G401 (cell line): ENCODE measurements around the gene R3HDML. TPM values are rescaled to one million over a fixed set of nuclear protein-coding genes. Genes with fewer than 3 reads are reported as not detected.
"Not testable (repeated sequence)": the region's sequence is repeated elsewhere in the genome, so short reads cannot be mapped to it uniquely, and the experiment has no call there.

Source experiments
- DNase-seq: peaks from one replicate; pipeline ENCODE4 v3.0.0-alpha.2; 2015; ENCODE audit warnings: low spot score
- in situ Hi-C: cut with HindIII; loops from 2 replicates; pipeline ENCODE4 v1.10.0; 2016; ENCODE audit warnings: low sequenced_read_pairs, mixed read lengths
- total RNA-seq: library from RNA; depleted of rRNA; stranded (reverse); fragments of >200 nt; shearing (Covaris generic); gene quantifications from 2 replicates; pipeline ENCODE4 v1.2.3, GENCODE V29; 2014

Gene R3HDML
- total RNA-seq, 1 experiment from 2014 or later, result not detected

DNA sequence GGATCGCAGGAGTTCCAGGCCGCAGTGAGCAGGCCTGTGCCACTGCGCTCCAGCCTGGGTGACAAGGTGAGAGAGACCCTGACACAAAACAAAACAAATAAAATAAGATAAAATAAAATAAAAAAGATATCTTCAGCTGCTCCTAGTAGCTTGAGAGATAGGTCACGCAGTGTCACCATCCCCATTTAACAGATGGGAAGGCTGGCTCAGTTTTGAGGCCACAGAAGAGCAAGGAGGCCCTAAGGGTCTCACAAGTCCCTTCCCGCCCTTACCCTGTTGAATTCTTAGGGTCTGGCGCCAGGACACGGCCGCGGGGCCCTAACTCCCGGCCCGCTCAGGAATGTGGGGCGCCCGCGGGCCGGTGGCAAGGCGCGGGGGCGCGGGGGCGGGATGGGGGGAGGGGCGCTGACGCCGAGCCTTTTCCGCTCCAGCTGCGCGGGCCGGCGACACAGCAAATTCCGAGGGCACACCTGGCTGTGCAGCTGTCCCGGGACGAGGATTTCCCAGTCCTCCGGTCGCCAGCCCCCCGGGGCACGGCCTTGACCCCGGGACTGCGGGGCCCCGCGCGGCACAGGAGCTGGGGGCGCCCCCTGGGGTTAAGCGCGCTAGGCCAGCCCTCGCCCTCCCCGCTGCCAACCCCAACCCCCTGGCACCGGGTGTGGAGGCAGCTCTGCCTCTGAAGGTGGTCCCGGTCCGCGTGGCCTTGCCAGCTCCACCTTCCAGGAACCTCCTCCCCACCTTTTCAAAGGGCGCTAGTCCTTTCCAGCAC is 10.3 kb upstream of the R3HDML start:
- no peak for DNase-seq
- in situ Hi-C loops, result loop anchor here (10.0 kb wide), 1 partner anchor 138 kb away; no protein-coding TSS in a partner anchor

DNA sequence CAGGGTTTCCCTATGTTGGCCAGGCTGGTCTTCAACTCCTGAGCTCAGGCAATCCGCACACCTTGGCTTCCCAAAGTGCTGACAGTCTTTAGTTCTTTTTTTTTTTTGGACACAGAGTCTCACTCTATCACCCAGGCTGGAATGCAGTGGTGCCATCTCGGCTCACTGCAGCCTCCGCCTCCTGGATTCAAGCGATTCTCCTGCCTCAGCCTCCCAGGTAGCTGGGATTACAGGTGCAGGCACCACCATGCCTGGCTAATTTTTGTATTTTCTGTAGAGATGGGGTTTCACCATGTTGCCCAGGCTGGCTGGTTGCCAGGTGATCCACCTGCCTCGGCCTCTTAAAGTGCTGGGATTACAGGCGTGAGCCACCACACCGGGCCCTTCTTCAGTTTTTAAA is 9.1 kb upstream of the R3HDML start:
- in situ Hi-C loops, result loop anchor here (10.0 kb wide), 1 partner anchor 137 kb away; no protein-coding TSS in a partner anchor
- not testable (repeated sequence) for DNase-seq

DNA sequence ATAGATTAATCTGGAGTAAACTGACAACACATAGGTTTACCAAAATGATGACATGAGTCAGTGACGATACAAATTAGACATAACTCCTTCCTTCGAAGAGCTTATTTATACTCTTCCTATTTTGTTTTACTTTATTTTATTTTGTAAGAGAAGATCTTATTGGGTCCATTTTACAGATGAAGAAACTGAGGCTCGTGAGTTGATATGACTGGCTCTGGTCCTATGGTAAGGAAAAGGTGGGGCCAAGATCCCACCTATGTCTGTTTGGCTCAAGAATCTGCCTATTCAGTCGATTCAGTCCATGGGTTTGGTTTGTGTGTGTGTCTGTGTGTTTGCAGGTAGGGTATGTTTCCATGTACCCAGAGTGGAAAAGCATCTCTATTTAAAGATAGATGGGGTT is 8.4 kb upstream of the R3HDML start:
- in situ Hi-C loops, result loop anchor here (10.0 kb wide), 1 partner anchor 136 kb away; no protein-coding TSS in a partner anchor
- no peak for DNase-seq

DNA sequence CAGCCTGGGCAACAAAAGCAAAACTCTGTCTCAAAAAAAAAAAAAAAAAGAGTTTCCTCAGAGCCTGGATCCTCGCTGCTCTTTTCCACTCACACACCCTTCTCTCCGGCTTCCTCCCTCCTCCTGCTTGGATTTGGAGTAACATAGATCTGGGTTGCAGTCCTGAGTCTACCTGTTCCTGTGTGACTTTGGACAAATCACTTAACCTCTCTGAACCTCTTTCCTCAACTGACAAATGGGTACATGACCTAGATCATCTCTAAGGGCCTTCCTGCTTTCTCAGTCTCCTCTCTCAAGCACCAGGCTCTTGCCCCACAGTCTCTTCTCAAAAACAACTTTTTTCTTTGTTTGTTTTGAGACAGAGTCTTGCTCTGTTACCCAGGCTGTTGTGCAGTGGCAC is 5.6 kb upstream of the R3HDML start:
- in situ Hi-C loops, result no loop called here
- no peak for DNase-seq

DNA sequence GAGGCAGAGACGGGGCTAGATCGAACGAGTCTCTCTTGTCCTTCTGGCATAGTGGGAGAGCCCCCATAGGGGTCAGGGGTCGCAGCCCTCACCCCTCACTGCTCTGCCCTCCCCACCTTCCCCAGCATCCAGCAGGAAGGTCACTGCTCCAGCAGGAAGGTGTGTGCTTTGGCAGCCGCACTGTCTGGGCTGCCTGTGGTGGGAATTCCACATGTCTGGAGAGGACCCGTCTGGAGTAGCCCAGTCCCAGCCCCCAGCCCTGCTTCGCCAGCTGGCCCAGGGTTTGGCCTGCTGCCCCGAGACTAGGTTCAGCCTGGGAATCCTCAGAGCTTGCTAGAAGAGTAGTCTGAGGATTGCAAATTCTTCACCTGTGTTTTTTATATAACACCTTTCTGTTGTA is 2.5 kb upstream of the R3HDML start:
- in situ Hi-C loops, result no loop called here
- DNase-seq, result no peak

DNA sequence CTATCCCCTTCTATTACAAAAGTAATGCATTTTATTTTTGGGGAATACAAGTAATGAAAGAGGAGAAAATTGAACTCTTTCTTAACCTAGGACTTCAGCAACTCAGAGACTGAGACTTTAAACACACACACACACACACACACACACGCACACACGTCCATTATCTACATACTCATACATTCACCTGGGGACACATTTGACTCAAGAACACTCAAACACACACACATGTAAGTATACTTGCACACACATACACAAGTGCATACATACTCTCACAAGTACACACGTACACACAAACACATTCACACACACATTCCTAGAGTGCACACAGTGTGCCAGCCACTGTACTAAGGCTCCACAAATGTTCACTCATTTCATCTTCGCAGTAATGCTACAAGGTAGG is 2.1 kb upstream of the R3HDML start:
- in situ Hi-C loops, result no loop called here
- DNase-seq, result no peak

DNA sequence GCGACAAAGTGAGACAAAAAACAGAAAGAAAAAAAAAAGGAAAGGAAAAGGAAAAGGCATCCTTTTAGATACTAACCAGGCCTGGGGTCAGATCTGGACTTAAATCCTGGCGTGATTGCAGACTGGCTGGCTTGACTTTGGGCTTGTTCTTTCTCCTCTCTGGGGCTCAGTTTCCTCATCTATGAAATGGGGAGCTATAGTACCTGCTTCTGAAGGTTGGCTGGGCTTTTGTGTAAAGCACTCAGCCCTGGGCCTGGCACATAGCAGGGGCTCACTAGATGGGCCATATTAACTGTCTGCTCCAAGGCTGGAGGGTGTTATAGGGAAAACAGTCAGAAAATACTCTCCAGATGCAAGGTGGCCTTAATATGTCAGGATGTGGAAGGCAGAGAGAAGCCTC is 1.2 kb upstream of the R3HDML start:
- in situ Hi-C loops, result no loop called here
- no peak for DNase-seq

DNA sequence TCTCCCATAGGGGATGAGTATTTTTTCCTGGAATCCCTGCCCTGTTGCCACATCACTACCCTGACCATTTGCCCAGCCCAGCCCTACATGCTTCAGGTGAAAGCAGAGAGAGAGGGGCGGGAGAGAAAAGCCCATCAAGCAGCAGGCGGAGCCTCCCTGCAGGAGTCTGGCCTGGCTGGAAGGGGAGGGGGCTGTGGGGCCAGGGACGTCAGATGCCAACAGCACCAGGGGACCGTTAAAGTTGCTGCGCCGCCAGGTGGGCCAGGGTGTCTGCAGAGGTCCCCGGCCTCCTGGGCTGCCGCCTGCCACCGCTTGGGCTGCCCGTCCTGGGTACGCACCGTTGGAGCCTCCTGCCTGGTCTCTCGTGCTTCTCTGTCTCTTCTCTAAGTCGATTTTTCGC is 757 bp upstream of the R3HDML start:
- in situ Hi-C loops, result no loop called here
- no peak for DNase-seq

DNA sequence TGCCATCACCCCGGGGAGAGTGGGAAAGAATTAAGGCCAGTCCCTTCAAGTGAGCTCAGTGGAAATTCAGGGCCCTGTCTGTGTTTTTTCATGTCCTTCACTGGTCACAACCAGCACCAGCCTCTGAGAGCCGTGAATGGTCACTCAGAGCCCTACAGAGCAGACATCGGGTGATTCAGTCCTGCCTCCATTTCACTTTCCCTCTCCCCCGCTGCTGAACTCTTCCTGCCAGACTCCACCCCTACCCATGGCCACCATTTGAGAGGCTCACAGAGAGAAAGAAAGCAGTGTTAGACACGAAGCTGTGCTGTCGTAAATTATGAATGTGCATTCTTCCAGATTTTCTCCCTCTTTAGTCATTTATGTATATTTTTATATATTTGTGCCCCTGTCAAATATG is 5.4 kb downstream of the R3HDML start:
- no peak for DNase-seq
- in situ Hi-C loops, result no loop called here

DNA sequence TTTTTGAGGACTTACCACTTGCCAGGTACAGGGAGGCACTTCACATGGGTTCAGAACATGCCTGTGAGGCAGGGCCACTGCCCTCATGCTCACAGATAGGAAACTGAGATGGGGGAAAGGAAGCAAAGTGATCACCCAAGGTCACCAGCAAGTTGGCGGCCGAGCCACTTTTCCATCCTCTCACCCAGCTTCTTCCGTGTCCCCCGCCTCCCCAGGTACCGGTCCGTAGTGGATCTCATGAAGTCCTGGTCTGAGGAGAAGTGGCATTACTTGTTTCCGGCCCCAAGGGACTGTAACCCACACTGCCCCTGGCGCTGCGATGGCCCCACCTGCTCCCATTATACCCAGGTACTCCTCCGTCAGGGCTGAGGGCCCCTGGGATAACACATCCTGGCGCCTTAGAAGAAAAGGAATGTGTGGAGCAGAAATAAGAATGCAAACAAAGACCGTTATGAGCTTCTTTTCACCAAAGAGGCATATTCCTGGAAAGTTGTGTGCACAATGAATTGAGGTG is 6.4 kb downstream of the R3HDML start:
- in situ Hi-C loops, result no loop called here
- DNase-seq, result no peak

DNA sequence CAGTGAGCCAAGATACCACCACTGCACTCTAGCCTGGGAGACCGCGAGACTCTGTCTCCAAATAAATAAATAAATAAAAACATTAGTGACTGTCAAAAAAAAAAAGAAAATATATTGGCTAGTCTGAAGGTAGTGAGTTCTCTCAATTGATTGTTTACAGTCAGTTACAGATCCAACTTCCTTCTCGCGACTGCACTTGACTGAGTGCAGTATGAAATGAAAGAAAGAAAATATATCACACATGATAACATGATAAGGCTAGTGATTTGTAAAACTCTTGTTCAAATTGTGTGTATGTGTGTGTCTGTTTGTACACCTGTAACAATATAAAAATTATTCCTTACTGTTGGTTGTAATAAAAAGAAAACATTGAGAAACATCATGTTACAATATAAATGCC is 7.9 kb downstream of the R3HDML start:
- in situ Hi-C loops, result no loop called here
- DNase-seq, result no peak

DNA sequence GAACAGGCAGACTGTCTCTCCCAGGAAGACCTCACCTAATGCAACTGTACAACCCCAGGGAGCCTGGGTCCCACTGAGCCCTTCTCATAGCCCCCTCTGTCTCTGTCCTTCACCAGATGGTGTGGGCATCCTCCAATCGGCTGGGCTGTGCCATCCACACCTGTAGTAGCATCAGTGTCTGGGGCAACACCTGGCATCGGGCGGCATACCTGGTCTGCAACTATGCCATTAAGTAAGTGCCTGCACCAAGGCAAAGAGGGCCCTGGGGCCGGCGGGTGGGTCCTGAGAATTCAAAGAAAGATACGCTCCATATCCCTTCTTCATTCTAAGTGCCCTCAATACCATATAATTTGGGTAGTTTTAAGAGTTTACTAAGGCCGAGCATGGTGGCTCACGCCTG is 8.3 kb downstream of the R3HDML start:
- in situ Hi-C loops, result no loop called here
- DNase-seq, result no peak

DNA sequence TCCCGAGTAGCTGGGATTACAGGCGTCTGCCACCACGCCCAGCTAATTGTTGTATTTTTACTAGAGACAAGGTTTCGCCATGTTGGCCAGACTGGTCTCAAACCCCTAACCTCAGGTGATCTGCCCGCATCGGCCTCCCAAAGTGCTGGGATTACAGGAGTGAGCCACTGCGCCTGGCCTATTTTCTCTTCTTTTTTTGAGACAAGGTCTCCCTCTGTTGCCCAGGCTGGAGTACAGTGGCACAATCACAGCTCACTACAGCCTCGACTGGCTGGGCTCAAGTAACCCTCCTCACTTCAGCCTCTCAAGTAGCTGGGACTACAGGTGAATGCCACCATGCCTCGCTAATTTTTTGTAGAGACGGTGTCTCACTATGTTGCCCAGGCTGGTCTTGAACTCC is 9.1 kb downstream of the R3HDML start:
- in situ Hi-C loops, result not testable (repeated sequence)

DNA sequence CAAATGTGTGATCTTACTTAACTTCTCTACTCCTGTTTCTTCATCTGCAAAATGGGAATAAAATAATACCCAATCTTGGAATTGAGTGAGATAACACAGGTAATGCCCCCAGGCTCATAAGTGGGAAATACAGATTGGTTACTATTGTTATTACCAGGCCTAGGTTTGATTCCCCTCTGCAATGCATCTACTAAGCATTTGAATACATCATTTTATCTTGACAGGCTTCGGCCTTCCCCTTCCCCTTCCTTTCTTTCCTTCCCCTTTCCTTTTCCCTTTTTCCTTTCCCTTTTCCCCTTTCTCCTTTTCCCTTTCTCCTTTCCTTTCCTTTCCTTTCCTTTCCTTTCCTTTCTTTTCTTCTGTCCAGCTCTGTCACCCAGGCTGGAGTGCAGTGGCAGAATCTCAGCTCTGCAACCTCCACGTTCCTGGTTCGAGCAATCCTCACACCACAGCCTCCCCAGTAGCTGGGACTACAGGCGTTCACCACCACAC is 11.4 kb downstream of the R3HDML start:
- in situ Hi-C loops, result no loop called here

More for the DNA sequence above, 9.1 kb downstream of the R3HDML start:
- DNase-seq, result not testable (repeated sequence)

DNA sequence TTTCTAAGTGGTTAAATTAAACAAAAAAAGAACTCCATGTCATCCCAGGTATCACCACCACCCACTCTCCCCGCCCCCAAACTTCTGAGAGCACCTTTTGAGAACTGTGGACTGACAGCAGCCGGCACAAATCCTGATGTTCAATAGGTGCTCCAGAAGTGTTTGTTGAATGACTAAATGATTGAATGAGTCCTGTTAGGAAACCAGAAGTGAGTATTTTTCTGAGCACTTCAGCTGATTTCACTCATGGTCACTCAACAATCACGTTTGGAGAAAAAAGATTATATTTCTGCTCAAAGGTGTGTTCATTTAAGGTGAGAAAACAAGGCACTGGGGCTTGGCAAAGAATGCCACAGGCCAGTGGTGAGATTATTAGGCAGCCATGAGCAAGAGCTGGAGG is 12.5 kb downstream of the R3HDML start:
- no peak for DNase-seq
- in situ Hi-C loops, result no loop called here

More for the DNA sequence above, 11.4 kb downstream of the R3HDML start:
- no peak for DNase-seq

DNA sequence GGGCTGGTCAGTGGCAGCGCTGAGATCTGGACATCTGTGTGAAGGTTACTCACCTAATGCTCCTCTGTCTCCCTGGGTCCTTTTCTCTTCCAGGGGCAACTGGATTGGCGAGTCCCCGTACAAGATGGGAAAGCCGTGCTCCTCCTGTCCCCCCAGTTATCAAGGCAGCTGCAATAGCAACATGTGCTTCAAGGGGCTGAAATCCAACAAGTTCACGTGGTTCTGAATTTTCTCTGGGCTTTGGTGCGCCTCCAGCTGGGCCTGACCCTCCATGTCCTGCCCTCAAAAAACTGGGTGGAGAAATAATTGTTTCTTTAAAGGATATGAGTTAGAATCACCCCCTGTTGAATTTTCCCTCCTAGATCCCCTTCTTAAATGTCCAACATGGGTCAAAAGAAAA is 13.7 kb downstream of the R3HDML start:
- in situ Hi-C loops, result no loop called here
- no peak for DNase-seq

DNA sequence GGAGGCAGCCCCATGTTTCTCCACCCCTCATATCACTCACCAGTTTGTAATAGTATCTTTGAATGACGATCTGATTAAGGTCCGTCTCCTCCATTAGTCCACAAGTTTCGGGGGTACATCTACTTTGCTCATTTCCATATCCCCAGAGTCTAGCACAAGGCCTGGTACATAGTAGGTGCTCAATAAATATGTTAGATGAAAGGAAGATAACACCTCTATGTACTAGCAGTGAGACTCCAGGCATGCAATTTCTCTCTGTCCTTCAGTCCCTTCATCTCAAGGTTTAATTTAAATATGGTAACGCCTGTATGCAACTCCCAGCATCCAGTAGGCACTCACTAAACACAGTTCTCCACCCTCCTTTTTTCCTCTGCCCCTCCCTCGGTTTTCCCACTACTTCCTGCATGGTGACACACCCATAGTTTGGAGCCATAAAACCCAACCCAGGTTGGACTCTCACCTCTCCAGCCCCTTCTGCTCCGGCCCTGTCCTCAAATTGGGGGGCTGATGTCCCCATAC is 18.2 kb downstream of the R3HDML start:
- no peak for DNase-seq
- in situ Hi-C loops, result no loop called here

DNA sequence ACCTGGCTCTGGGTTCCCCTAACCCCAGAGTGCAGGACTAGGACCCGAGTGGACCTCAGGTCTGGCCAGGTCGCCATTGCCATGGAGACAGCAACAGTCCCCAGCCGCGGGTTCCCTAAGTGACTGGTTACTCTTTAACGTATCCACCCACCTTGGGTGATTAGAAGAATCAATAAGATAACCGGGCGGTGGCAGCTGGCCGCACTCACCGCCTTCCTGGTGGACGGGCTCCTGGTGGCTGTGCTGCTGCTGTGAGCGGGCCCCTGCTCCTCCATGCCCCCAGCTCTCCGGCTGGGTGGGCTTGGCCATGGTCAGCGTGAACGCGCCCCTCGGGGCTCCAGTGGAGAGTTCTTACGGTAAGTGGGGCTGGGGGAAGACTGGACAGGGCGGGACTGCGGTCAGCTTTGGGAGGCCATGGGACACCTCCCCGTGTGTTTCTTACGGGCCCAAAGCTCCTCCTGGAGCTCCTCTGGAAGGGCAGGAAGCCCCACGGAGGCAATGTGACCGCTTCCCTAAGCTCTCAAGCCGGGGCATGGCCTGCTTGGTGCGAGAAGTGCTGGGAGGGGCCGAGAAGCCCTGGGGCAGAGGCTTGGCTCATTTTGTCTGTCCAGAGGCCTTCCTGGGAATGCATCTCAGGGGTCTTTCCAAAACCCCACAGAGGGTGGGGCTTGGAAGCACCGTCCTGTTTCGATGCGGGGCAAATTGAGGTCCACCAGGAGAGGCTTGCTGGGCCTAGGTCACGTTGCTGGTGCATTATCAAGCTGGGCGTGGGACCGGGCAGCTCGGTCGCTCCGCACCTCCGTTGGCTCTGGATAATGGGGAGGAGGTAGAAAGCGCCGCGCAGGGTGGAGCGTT is 18.9 kb downstream of the R3HDML start, which contains the start of gene HNF4A:
Gene HNF4A (plus strand): TSS at position 202 of the 855 bp plus-strand sequence. CDS start 106 bp downstream, at position 308.
- DNase-seq, result no peak
- in situ Hi-C loops, result no loop called here

DNA sequence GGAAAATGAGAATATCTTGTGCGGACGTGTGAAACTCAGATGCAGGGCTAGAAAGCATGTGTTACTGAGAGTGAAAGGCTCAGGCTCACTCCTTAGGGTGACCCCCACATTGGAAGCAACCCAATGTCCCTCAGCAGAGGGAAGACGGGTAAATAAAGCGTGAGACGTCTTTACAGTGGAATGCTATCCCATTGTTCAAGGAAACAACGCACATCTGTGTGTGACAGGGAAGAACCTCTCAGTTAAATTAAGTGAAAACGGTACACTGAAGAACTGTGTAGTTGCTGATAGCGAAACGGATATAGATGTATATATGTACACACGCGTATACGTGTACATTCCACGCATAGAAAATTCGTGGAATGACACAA is 19.5 kb downstream of the R3HDML start:
- DNase-seq, result no peak
- in situ Hi-C loops, result no loop called here

DNA sequence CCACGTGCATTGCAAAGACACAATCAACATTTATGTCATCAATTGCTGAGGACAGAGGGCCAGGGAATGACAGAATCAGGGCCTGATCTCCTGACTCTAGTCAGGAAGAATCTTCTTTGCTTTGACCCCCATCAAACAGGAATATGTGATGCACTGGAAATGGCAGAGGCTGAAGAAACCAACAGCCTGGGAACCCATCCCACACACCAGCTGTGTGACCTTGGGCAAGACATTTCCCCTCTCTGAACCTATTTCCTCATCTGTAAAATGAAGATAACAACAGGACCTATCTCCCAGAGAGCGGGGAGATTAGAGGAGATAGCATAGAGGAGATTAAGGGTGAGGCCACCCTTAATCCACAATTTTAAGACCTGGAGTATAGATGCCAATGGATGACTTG is 20.2 kb downstream of the R3HDML start:
- no peak for DNase-seq
- in situ Hi-C loops, result no loop called here
